ENCODE measurements around the gene RALGPS1.

Gene RALGPS1

DNA sequence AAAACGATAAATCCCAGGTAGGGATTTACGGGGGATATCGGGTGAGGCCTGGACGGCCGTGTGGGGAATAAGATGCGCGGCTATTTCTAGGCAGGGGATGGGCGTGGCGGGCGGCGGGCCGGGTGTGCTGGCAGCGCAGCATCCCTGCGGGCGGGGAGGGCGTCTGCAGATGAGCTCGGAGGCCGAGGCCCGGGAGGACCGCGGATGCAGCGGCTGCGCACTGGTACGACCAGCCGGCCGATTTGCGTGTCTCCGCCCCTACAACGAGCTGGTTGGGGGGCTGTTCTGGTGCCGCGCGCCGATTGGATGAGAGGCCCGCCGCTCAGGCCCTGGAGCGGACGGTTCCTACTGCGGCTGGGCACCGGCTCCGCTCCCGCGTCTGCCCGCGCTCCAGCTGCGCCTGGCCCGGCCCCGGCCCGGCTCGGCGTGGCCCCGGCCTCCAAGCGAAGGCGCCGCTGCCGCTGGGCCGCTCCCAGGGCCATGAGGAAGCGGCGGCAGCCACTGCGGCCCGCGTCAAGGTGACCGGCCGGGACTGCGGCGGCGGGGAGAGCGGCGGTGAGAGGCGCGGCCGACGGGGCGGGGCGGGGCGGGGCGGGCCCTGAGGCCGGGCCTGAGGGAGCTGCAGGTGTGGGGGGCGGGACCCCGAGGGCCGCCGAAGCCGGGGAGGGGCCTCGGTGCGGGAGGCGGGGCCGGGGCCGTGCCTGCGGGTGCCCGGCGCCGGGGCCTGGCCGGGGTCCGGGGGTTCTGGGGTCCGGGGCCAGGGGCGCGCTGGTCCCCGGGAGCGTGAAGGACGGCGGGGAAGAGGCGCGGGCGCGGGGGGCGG is at the start of gene RALGPS1:
RALGPS1 (plus strand) TSS at position 325 of the 823 bp plus-strand sequence. CDS start 47,508 bp downstream, outside the sequence.
- no peaks in the 10 kb centered on the region for H3K36me3 Mint-ChIP-seq (ENCODE audit: low read depth)
- peak within 1 kb of the TSS; percentile 65 for H3K4me3 Mint-ChIP-seq
- peaks cover 9% of the 10 kb centered on the region for H3K27me3 Mint-ChIP-seq
- peak; percentile 91 for DNase-seq
- peaks cover 9% of the 10 kb centered on the region for H3K9me3 Mint-ChIP-seq
- no peak within 1 kb of the TSS for H3K27ac Mint-ChIP-seq
- H3K4me1 Mint-ChIP-seq: peaks cover 8% of the 10 kb centered on the region
- peak; percentile 99 for ATAC-seq

GRCh38 chr9:126869368-126869767 is 45.2 kb upstream of the RALGPS1 start:
- Mint-ChIP-seq H3K27me3 (no peaks in the 10 kb centered on the region), H3K9me3 (no peaks in the 10 kb centered on the region), H3K4me3 (no peak overlapping the region), H3K36me3 (ENCODE audit: low read depth) (peaks cover 26% of the 10 kb centered on the region), H3K27ac (no peak overlapping the region), H3K4me1 (peaks cover 23% of the 10 kb centered on the region)
- DNase-seq (no peak), ATAC-seq (no peak)

DNA sequence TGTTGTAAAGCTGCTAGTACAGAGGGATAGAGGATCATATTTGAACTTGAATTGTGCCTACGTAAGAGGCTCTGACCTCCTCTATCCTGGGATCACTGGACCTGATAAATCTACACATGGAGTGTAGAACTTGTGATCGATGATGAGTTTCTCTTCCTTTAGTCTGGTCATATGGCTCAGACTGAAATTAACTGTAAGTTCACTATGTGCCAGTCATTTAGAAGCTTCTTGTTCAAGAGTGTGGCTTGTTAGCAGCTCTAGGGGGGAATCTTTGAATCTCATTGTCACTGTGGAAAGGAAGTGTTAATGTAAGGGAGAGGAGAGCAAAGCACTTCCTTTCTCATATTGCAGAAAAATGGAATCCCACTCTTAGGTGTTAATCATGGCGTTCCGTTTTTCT is 42.1 kb upstream of the RALGPS1 start:
- H3K27me3 Mint-ChIP-seq: no peaks in the 10 kb centered on the region
- H3K4me1 Mint-ChIP-seq: peaks cover 35% of the 10 kb centered on the region
- H3K27ac Mint-ChIP-seq: no peak overlapping the region
- ATAC-seq: no peak
- H3K36me3 Mint-ChIP-seq (ENCODE audit: low read depth): peaks cover 7% of the 10 kb centered on the region
- no peak for DNase-seq
- H3K9me3 Mint-ChIP-seq: no peaks in the 10 kb centered on the region
- no peak overlapping the region for H3K4me3 Mint-ChIP-seq

DNA sequence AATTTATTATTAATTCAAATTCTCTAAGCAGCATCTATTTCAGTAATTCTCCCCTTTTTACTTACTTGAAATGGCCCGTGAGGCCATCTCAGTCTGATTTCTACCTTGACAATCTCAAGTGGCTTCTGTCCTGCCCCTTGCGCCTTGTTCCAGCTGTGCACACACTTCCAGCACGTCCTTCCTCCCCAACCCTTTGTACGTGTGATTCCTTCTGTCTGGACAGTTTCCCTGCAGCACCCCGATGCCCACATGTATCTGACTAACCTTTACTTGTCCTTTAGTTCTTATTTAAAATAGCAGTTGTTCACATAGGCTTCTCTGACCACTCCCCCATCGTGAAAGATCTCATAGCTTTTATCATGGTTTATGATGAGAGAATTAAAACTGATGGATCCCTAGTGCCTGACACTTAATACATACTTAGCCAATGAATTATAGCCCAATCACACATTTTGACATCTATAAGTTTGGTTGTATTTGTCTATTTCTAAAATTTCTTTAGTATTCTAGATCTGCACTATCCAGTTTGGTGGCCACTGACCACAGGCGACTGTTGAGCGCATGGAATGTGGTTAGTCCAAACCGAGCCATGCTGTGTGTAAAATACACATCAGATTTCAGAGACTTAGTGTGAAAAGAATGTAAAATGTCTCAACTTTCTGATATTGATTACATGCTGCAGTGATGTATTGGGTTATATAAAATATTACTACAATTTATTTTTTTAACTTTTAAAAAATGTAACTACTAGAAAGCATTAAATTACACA is 39.9 kb upstream of the RALGPS1 start:
- no peak overlapping the region for H3K4me3 Mint-ChIP-seq
- no peak overlapping the region for H3K27ac Mint-ChIP-seq
- peaks cover 8% of the 10 kb centered on the region for H3K36me3 Mint-ChIP-seq (ENCODE audit: low read depth)
- DNase-seq (no peak), ATAC-seq (no peak)
- peaks cover 28% of the 10 kb centered on the region for H3K4me1 Mint-ChIP-seq
- H3K27me3 Mint-ChIP-seq: no peaks in the 10 kb centered on the region
- no peaks in the 10 kb centered on the region for H3K9me3 Mint-ChIP-seq

GRCh38 chr9:126875756-126876510 is 38.6 kb upstream of the RALGPS1 start:
- DNase-seq (no peak), ATAC-seq (no peak)
- Mint-ChIP-seq H3K4me1 (peaks cover 28% of the 10 kb centered on the region), H3K9me3 (no peaks in the 10 kb centered on the region), H3K27ac (peak overlapping the region; percentile 38), H3K36me3 (ENCODE audit: low read depth) (peaks cover 12% of the 10 kb centered on the region), H3K4me3 (no peak overlapping the region), H3K27me3 (no peaks in the 10 kb centered on the region)

GRCh38 chr9:126876531-126876930 is 38.1 kb upstream of the RALGPS1 start:
- H3K36me3 Mint-ChIP-seq (ENCODE audit: low read depth): peaks cover 12% of the 10 kb centered on the region

DNA sequence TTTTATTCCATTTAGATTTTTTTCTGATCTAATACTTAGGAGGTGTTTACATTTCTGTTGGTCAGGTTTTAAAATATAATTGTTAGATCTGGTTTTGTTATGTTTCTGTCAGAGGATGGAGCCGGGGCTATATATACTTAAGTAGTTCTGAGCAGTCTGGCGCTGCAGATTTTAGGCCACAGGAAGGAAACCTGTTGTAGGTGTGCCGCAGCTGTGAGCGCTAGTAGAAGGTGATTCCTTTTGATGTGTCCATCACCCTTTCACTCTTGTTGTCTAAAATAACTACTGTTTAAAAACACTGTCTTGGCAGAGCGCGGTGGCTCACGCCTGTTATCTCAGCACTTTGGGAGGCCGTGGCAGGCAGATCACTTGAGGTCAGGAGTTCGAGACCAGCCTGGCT is 37.2 kb upstream of the RALGPS1 start:
- Mint-ChIP-seq H3K4me3 (no peak overlapping the region), H3K36me3 (ENCODE audit: low read depth) (peaks cover 15% of the 10 kb centered on the region), H3K9me3 (no peaks in the 10 kb centered on the region), H3K27me3 (no peaks in the 10 kb centered on the region), H3K4me1 (peaks cover 24% of the 10 kb centered on the region), H3K27ac (peak overlapping the region; percentile 7)
- ATAC-seq: no peak
- no peak for DNase-seq

More at GRCh38 chr9:126876531-126876930, 38.1 kb upstream of the RALGPS1 start:
- H3K27ac Mint-ChIP-seq: peak overlapping the region; percentile 38
- no peaks in the 10 kb centered on the region for H3K9me3 Mint-ChIP-seq
- no peaks in the 10 kb centered on the region for H3K27me3 Mint-ChIP-seq
- DNase-seq (no peak), ATAC-seq (no peak)
- H3K4me1 Mint-ChIP-seq: peaks cover 28% of the 10 kb centered on the region
- no peak overlapping the region for H3K4me3 Mint-ChIP-seq

- H3K36me3 Mint-ChIP-seq (ENCODE audit: low read depth): peaks cover 16% of the 10 kb centered on the region
- no peak overlapping the region for H3K27ac Mint-ChIP-seq
- no peaks in the 10 kb centered on the region for H3K9me3 Mint-ChIP-seq
- H3K4me3 Mint-ChIP-seq: no peak overlapping the region
- ATAC-seq (no peak), DNase-seq (no peak)
- H3K27me3 Mint-ChIP-seq: no peaks in the 10 kb centered on the region
- peaks cover 18% of the 10 kb centered on the region for H3K4me1 Mint-ChIP-seq
Observed at GRCh38 chr9:126879288-126879687, 35.3 kb upstream of the RALGPS1 start.

DNA sequence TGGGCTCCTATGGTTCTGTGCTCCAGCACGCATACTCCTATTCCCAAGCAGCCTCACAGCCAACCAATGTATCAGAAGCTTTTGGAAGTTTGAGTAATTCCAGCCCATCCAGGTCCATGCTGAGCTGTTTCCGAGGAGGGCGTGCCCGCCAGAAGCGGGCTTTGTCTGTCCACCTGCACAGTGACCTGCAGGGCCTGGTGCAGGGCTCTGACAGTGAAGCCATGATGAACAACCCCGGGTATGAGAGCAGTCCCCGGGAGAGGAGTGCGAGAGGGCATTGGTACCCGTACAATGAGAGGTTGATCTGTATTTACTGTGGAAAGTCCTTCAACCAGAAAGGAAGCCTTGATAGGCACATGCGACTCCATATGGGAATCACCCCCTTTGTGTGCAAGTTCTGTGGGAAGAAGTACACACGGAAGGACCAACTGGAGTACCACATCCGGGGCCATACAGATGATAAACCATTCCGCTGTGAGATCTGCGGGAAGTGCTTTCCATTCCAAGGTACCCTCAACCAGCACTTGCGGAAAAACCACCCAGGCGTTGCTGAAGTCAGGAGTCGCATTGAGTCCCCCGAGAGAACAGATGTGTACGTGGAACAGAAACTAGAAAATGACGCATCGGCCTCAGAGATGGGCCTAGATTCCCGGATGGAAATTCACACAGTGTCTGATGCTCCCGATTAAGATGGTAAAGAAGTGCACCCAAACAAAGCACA is 34.2 kb upstream of the RALGPS1 start:
- DNase-seq (no peak), ATAC-seq (no peak)
- Mint-ChIP-seq H3K36me3 (ENCODE audit: low read depth) (peaks cover 16% of the 10 kb centered on the region), H3K4me1 (peaks cover 17% of the 10 kb centered on the region), H3K27ac (no peak overlapping the region), H3K27me3 (no peaks in the 10 kb centered on the region), H3K4me3 (no peak overlapping the region), H3K9me3 (no peaks in the 10 kb centered on the region)

DNA sequence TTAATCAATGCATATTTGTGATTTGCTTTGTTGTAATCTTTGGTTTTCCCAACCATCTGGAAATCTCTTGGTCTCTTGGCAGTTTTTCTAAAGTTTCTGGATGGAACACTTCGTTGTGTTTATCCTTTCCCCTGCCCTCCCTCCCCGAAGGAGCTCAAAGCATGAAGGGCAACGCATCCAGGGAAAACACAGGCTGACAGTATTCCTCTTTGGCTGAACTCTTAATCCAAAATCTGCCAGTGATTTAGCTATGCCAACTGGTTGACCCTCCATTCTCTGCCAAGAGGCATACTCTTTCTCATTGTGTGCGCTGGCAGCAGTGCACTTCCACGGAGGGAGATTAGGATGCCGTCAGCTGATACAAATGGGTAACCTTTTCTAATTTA is 33.6 kb upstream of the RALGPS1 start:
- Mint-ChIP-seq H3K4me1 (peaks cover 15% of the 10 kb centered on the region), H3K27ac (no peak overlapping the region), H3K27me3 (no peaks in the 10 kb centered on the region), H3K9me3 (no peaks in the 10 kb centered on the region), H3K4me3 (no peak overlapping the region), H3K36me3 (ENCODE audit: low read depth) (peaks cover 16% of the 10 kb centered on the region)
- ATAC-seq (no peak), DNase-seq (no peak)

GRCh38 chr9:126882746-126883145 is 31.8 kb upstream of the RALGPS1 start:
- no peaks in the 10 kb centered on the region for H3K9me3 Mint-ChIP-seq
- no peak overlapping the region for H3K4me3 Mint-ChIP-seq
- H3K36me3 Mint-ChIP-seq (ENCODE audit: low read depth): peaks cover 14% of the 10 kb centered on the region
- no peaks in the 10 kb centered on the region for H3K27me3 Mint-ChIP-seq
- ATAC-seq (no peak), DNase-seq (no peak)
- peaks cover 1% of the 10 kb centered on the region for H3K4me1 Mint-ChIP-seq
- no peak overlapping the region for H3K27ac Mint-ChIP-seq

- ATAC-seq: no peak
- Mint-ChIP-seq H3K27me3 (no peaks in the 10 kb centered on the region), H3K9me3 (no peaks in the 10 kb centered on the region), H3K27ac (no peak overlapping the region), H3K4me1 (no peaks in the 10 kb centered on the region), H3K36me3 (ENCODE audit: low read depth) (peaks cover 13% of the 10 kb centered on the region), H3K4me3 (no peak overlapping the region)
- DNase-seq: no peak
Observed at GRCh38 chr9:126883636-126884035, 30.9 kb upstream of the RALGPS1 start.

GRCh38 chr9:126885131-126885641 is 29.4 kb upstream of the RALGPS1 start:
- no peak overlapping the region for H3K4me3 Mint-ChIP-seq

More at GRCh38 chr9:126885131-126885641, 29.4 kb upstream of the RALGPS1 start:
- ATAC-seq (no peak), DNase-seq (no peak)
- Mint-ChIP-seq H3K27ac (no peak overlapping the region), H3K27me3 (no peaks in the 10 kb centered on the region), H3K4me1 (no peaks in the 10 kb centered on the region), H3K9me3 (no peaks in the 10 kb centered on the region), H3K36me3 (ENCODE audit: low read depth) (peaks cover 4% of the 10 kb centered on the region)

All from activated naive CD8-positive, alpha-beta T cell treated with anti-CD3 and anti-CD28 coated beads, Interleukin-2, amount 50 U/mL, for 24 hours (primary cell).